Esophagus squamous epithelium (tissue), 5 donors: ENCODE measurements around the gene FAM204A. TPM values are rescaled to one million over a fixed set of nuclear protein-coding genes. Genes with fewer than 3 reads are reported as not detected.

Experiments
- DNase-seq: peaks from one replicate; lab custom pipeline; 2025; lab: John Stamatoyannopoulos, UW
- H3K27ac ChIP-seq, 4 donors: fragments of 200-600 bp; sonication (generic); one replicate each; pipeline ENCODE4 v1.5.1; 2016 to 2019; ENCODE audit warnings: mild to moderate bottlenecking in 1 of 4
- H3K27me3 ChIP-seq, 4 donors: fragments of 200-600 bp; sonication (generic); 1 replicate in 3 of 4; 2 replicates in 1 of 4; pipeline versions ENCODE4 v1.5.1 to v1.6.0; 2017 to 2021; ENCODE audit warnings: antibody characterized with exemption in 1 of 4
- H3K36me3 ChIP-seq, 3 donors: fragments of 200-600 bp; sonication (generic); one replicate each; pipeline ENCODE4 v1.5.1; 2016 to 2019
- H3K4me1 ChIP-seq, 3 donors: fragments of 200-600 bp; sonication (generic); one replicate each; pipeline ENCODE4 v1.5.1; 2017 to 2019
- H3K4me3 ChIP-seq, 4 donors: fragments of 200-600 bp; sonication (generic); 1 replicate in 3 of 4; 2 replicates in 1 of 4; pipeline ENCODE4 v1.5.1; 2016 to 2019; ENCODE audit warnings: mild to moderate bottlenecking in 2 of 4, moderate library complexity in 1 of 4
- H3K9me3 ChIP-seq, 3 donors: fragments of 200-600 bp; sonication (generic); one replicate each; pipeline ENCODE4 v1.5.1; 2016 to 2019
- CTCF ChIP-seq, 6 experiments: fragments of 450-650 bp in 4 of 6; fragments of 200-600 bp in 2 of 6; sonication (generic) in 2 of 6; IDR thresholded peaks; one replicate each; pipeline ENCODE4 v1.5.1; 2016 to 2019; ENCODE audit warnings: antibody characterized with exemption in 6 of 6, mild to moderate bottlenecking in 4 of 6, moderate library complexity in 4 of 6
- POLR2A ChIP-seq, 4 donors: fragments of 450-650 bp; IDR thresholded peaks; one replicate each; pipeline ENCODE4 v1.6.1; 2017; ENCODE audit warnings: antibody characterized with exemption in 4 of 4, mild to moderate bottlenecking in 4 of 4, moderate library complexity in 3 of 4
- WGBS, 2 donors: methylation state at CpG; one replicate each; pipeline ENCODE4 v1.1.5; 2018; 5-methylcytosine and 5-hydroxymethylcytosine counted together
- intact Hi-C: fragments of 100-400 bp; cut with DNase I; formaldehyde crosslinking; loops from one replicate; pipeline ENCODE4 v1.15.0; 2022
- total RNA-seq, 4 donors: library from RNA; depleted of rRNA; stranded (reverse); fragments of >200 nt; gene quantifications; one replicate each; pipeline ENCODE4 v1.1.0, GENCODE V29; 2016
- donor health status: DM: yes; HTN: yes; CAD: no.

Gene FAM204A
- total RNA-seq, 4 donors from 2014 or later, result 8.9 to 40.8 (median 34.5) TPM

GRCh38 chr10:118304521-118304920 lies 37.6 kb downstream of the FAM204A start:
- 82 to 92% methylated on average over 6 of the region's 6 CpGs for WGBS, 2 donors
- H3K4me3 ChIP-seq, result no peak overlapping the region
- H3K36me3 ChIP-seq, result peaks cover 0 to 48% (median 3%) of the 10 kb centered on the region in 3 donors
- intact Hi-C loops, result no loop called here
- peaks cover 0 to 6% (median 0%) of the 10 kb centered on the region in 3 donors for H3K4me1 ChIP-seq
- no peak overlapping the region for H3K27ac ChIP-seq
- no peaks in the 10 kb centered on the region for H3K9me3 ChIP-seq
- no peaks in the 10 kb centered on the region for H3K27me3 ChIP-seq
- DNase-seq, result no peak
- TF ChIP-seq CTCF (IDR thresholded peaks at IDR 0.05) (no peak), POLR2A (IDR thresholded peaks at IDR 0.05) (no peak)

- TF ChIP-seq CTCF (IDR thresholded peaks at IDR 0.05) (no peak), POLR2A (IDR thresholded peaks at IDR 0.05) (no peak)
- intact Hi-C loops, result no loop called here
- no peak overlapping the region for H3K27ac ChIP-seq
- H3K9me3 ChIP-seq, result no peaks in the 10 kb centered on the region
- no peaks in the 10 kb centered on the region for H3K4me1 ChIP-seq
- no peaks in the 10 kb centered on the region for H3K27me3 ChIP-seq
- 78 to 82% methylated on average over 2 of the region's 2 CpGs for WGBS, 2 donors
- H3K36me3 ChIP-seq, result peaks cover 0 to 20% (median 3%) of the 10 kb centered on the region in 3 donors
- no peak overlapping the region for H3K4me3 ChIP-seq
- DNase-seq, result no peak
These were observed 40.9 kb downstream of the FAM204A start for GRCh38 chr10:118301211-118301610.

- H3K4me1 ChIP-seq, result no peaks in the 10 kb centered on the region
- H3K36me3 ChIP-seq, result peaks cover 0 to 11% (median 0%) of the 10 kb centered on the region in 3 donors
- no peaks in the 10 kb centered on the region for H3K27me3 ChIP-seq
- DNase-seq, result no peak
- WGBS, 2 donors, result 32 to 63% methylated on average over 1 of the region's 1 CpG
- TF ChIP-seq CTCF (IDR thresholded peaks at IDR 0.05) (no peak), POLR2A (IDR thresholded peaks at IDR 0.05) (no peak)
- H3K9me3 ChIP-seq, result no peaks in the 10 kb centered on the region
- no peak overlapping the region for H3K27ac ChIP-seq
- no peak overlapping the region for H3K4me3 ChIP-seq
- intact Hi-C loops, result no loop called here
These were observed 41.8 kb downstream of the FAM204A start for GRCh38 chr10:118300320-118300719.

GRCh38 chr10:118298787-118299186 lies 43.3 kb downstream of the FAM204A start:
- no peak overlapping the region for H3K27ac ChIP-seq
- no peaks in the 10 kb centered on the region for H3K4me1 ChIP-seq
- no peak for DNase-seq
- no peaks in the 10 kb centered on the region for H3K36me3 ChIP-seq
- WGBS, 2 donors, result 89 to 92% methylated on average over 7 of the region's 7 CpGs
- intact Hi-C loops, result no loop called here
- H3K4me3 ChIP-seq, result no peak overlapping the region
- H3K27me3 ChIP-seq, result no peaks in the 10 kb centered on the region
- TF ChIP-seq POLR2A (IDR thresholded peaks at IDR 0.05) (no peak), CTCF (IDR thresholded peaks at IDR 0.05) (no peak)
- no peaks in the 10 kb centered on the region for H3K9me3 ChIP-seq

GRCh38 chr10:118291122-118291521 lies 51.0 kb downstream of the FAM204A start:
- intact Hi-C loops, result no loop called here
- no peak for TF ChIP-seq POLR2A (IDR thresholded peaks at IDR 0.05)
- no peak for TF ChIP-seq CTCF (IDR thresholded peaks at IDR 0.05)
- H3K4me1 ChIP-seq, result no peaks in the 10 kb centered on the region
- H3K4me3 ChIP-seq, result no peak overlapping the region
- no peaks in the 10 kb centered on the region for H3K9me3 ChIP-seq
- no peak for DNase-seq
- no peaks in the 10 kb centered on the region for H3K36me3 ChIP-seq
- H3K27me3 ChIP-seq, result peaks cover 0 to 21% (median 0%) of the 10 kb centered on the region in 4 donors
- H3K27ac ChIP-seq, result no peak overlapping the region
